HEK293 (cell line): ENCODE measurements around the gene ZNF335.

ENCODE experiments used
- CTCF ChIA-PET: fragments of 350-600 bp; formaldehyde crosslinking; extraction: SDS; loops from one replicate; lab custom pipeline; 2021; ENCODE audit warnings: antibody characterized with exemption; lab: Yijun Ruan, JAX
- POLR2A ChIA-PET: fragments of 300-600 bp; formaldehyde crosslinking; extraction: SDS; loops from one replicate; lab custom pipeline; 2020; ENCODE audit warnings: antibody characterized with exemption, inconsistent platforms; lab: Yijun Ruan, JAX
- H3K27ac ChIP-seq: fragments of 200-500 bp; sonication (Bioruptor generic); 2 replicates; pipeline ENCODE4 v1.5.1; 2014; ENCODE audit warnings: low read depth, low read length, control low read depth, inconsistent platforms; ENCODE audit errors: extremely low read depth
- H3K36me3 ChIP-seq, 2 experiments: fragments of 200-500 bp in 1 of 2; sonication (Bioruptor generic) in 1 of 2; 1 replicate in 1 of 2; 2 replicates in 1 of 2; pipeline ENCODE4 v1.5.1; 2014 to 2017; ENCODE audit warnings: inconsistent platforms in 2 of 2, low read length in 2 of 2; ENCODE audit not compliant: control insufficient read depth in 2 of 2, insufficient read depth in 1 of 2
- H3K4me1 ChIP-seq: fragments of 200-500 bp; sonication (Bioruptor generic); 2 replicates; pipeline ENCODE4 v1.5.1; 2014; ENCODE audit warnings: mild to moderate bottlenecking, low read length, inconsistent platforms; ENCODE audit not compliant: control insufficient read depth, insufficient read depth
- H3K4me3 ChIP-seq: 2 replicates; pipeline ENCODE4 v1.5.1; 2011; ENCODE audit warnings: low read depth, mild to moderate bottlenecking, control low read depth, low read length, moderate library complexity
- H3K9me3 ChIP-seq: fragments of 200-500 bp; sonication (Bioruptor generic); 2 replicates; pipeline ENCODE4 v1.5.1; 2014; ENCODE audit warnings: low read depth, low read length, inconsistent platforms; ENCODE audit not compliant: control insufficient read depth, insufficient read depth
- GLI2 ChIP-seq: fragments of 450-650 bp; formaldehyde crosslinking; IDR thresholded peaks from 2 replicates; pipeline ENCODE4; 2017; ENCODE audit warnings: missing biosample characterization, missing genetic modification characterization, low read depth, borderline replicate concordance
- KLF1 ChIP-seq: fragments of 450-650 bp; formaldehyde crosslinking; IDR thresholded peaks from 2 replicates; pipeline ENCODE4 v1.5.1; 2016; ENCODE audit warnings: missing biosample characterization, missing genetic modification characterization
- KLF17 ChIP-seq: fragments of 450-650 bp; formaldehyde crosslinking; IDR thresholded peaks from 2 replicates; pipeline ENCODE4 v1.5.1; 2016; ENCODE audit warnings: missing biosample characterization, missing genetic modification characterization
- KLF9 ChIP-seq: fragments of 450-650 bp; formaldehyde crosslinking; IDR thresholded peaks from 2 replicates; pipeline ENCODE4 v1.5.1; 2016; ENCODE audit warnings: missing biosample characterization, missing genetic modification characterization, low read depth
- OSR2 ChIP-seq: fragments of 450-650 bp; formaldehyde crosslinking; IDR thresholded peaks from 2 replicates; pipeline ENCODE4 v1.5.1; 2016; ENCODE audit warnings: missing biosample characterization, missing genetic modification characterization
- PRDM4 ChIP-seq: fragments of 450-650 bp; formaldehyde crosslinking; IDR thresholded peaks from 2 replicates; pipeline ENCODE4 v1.5.1; 2017; ENCODE audit warnings: missing biosample characterization, missing genetic modification characterization
- SALL2 ChIP-seq: fragments of 450-650 bp; formaldehyde crosslinking; IDR thresholded peaks from 2 replicates; pipeline ENCODE4 v1.5.0; 2017; ENCODE audit warnings: missing biosample characterization, mild to moderate bottlenecking, missing genetic modification characterization, borderline replicate concordance
- SETDB1 ChIP-seq: IDR thresholded peaks from one replicate; pipeline ENCODE4 v1.6.1; 2017; ENCODE audit warnings: mild to moderate bottlenecking, low read length, moderate library complexity, mixed read lengths; ENCODE audit not compliant: insufficient read length
- ZBTB48 ChIP-seq: fragments of 450-650 bp; formaldehyde crosslinking; IDR thresholded peaks from 2 replicates; pipeline ENCODE4 v1.5.1; 2016; ENCODE audit warnings: missing biosample characterization, missing genetic modification characterization
- ZFP37 ChIP-seq: fragments of 450-650 bp; formaldehyde crosslinking; IDR thresholded peaks from 2 replicates; pipeline ENCODE4 v1.5.1; 2016; ENCODE audit warnings: missing biosample characterization, missing genetic modification characterization
- ZNF121 ChIP-seq: fragments of 450-650 bp; formaldehyde crosslinking; IDR thresholded peaks from 2 replicates; pipeline ENCODE4 v1.5.1; 2016; ENCODE audit warnings: missing biosample characterization, missing genetic modification characterization
- ZNF174 ChIP-seq: fragments of 450-650 bp; formaldehyde crosslinking; IDR thresholded peaks from 2 replicates; pipeline ENCODE4 v1.5.0; 2017; ENCODE audit warnings: missing biosample characterization, mild to moderate bottlenecking, missing genetic modification characterization
- ZNF335 ChIP-seq: fragments of 450-650 bp; formaldehyde crosslinking; conservative IDR thresholded peaks from 2 replicates; pipeline ENCODE4 v1.5.1; 2016; ENCODE audit warnings: missing biosample characterization, missing genetic modification characterization
- ZNF341 ChIP-seq: fragments of 450-650 bp; formaldehyde crosslinking; IDR thresholded peaks from 2 replicates; pipeline ENCODE4; 2016; ENCODE audit warnings: low read depth, missing biosample characterization, missing genetic modification characterization
- ZNF350 ChIP-seq: fragments of 450-650 bp; formaldehyde crosslinking; IDR thresholded peaks from 2 replicates; pipeline ENCODE4 v1.5.0; 2017; ENCODE audit warnings: missing biosample characterization, mild to moderate bottlenecking, missing genetic modification characterization
- ZNF362 ChIP-seq: fragments of 450-650 bp; formaldehyde crosslinking; IDR thresholded peaks from 2 replicates; pipeline ENCODE4 v1.5.1; 2016; ENCODE audit warnings: missing biosample characterization, missing genetic modification characterization
- ZNF639 ChIP-seq: fragments of 450-650 bp; formaldehyde crosslinking; IDR thresholded peaks from 2 replicates; pipeline ENCODE4 v1.5.1; 2016; ENCODE audit warnings: missing biosample characterization, missing genetic modification characterization
- ZSCAN18 ChIP-seq: fragments of 450-650 bp; formaldehyde crosslinking; IDR thresholded peaks from 2 replicates; pipeline ENCODE4 v1.5.1; 2016; ENCODE audit warnings: missing biosample characterization, missing genetic modification characterization
- ZSCAN23 ChIP-seq: fragments of 450-650 bp; formaldehyde crosslinking; IDR thresholded peaks from 2 replicates; pipeline ENCODE4 v1.5.1; 2016; ENCODE audit warnings: missing biosample characterization, missing genetic modification characterization

ZNF335 gene

GRCh38 chr20:45975686-45976085 lies 3.7 kb upstream of the ZNF335 start (continued):
- TF ChIP-seq ZNF362 (tag by site-specific recombination) (no peak), ZFP37 (tag by site-specific recombination) (no peak), SALL2 (tag by site-specific recombination) (no peak)

GRCh38 chr20:45974896-45975565 lies 3.0 kb upstream of the ZNF335 start:
- TF ChIP-seq ZNF335 (tag by site-specific recombination) (0 out of 2 replicates have a peak, but pooled peaks have one; percentile 13), OSR2 (tag by site-specific recombination) (no peak)
- Histone ChIP-seq H3K4me1 (no peaks in the 10 kb centered on the region), H3K36me3 (peaks cover 0 to 8% of the 10 kb centered on the region in 2 experiments; a peak in 1 of 3 replicates), H3K4me3 (no peak overlapping the region), H3K27ac (no peak overlapping the region), H3K9me3 (no peaks in the 10 kb centered on the region)
- POLR2A ChIA-PET, result no interaction called here
- CTCF ChIA-PET, result interaction anchor here (0.7 to 4.3 kb wide), 5 partner anchors 12 to 117 kb away, joined by 4 to 37 read pairs (median 5); no protein-coding TSS in a partner anchor

- ChIA-PET POLR2A (interaction anchor here (0.5 to 1.8 kb wide), 5 partner anchors 30 to 64 kb away, joined by 3 to 5 read pairs (median 3); no protein-coding TSS in a partner anchor), CTCF (interaction anchor here (0.6 to 3.3 kb wide), 7 partner anchors 9 to 156 kb away, joined by 3 to 15 read pairs (median 4); no protein-coding TSS in a partner anchor)
- H3K27ac ChIP-seq, result peak overlapping the region; percentile 92; the same call in 1 of the 2 replicates
- H3K36me3 ChIP-seq, result peaks cover 0 to 32% of the 10 kb centered on the region in 2 experiments; a peak in 2 of 3 replicates
- no peaks in the 10 kb centered on the region for H3K9me3 ChIP-seq
- H3K4me3 ChIP-seq, result peak overlapping the region; percentile 43
- no peaks in the 10 kb centered on the region for H3K4me1 ChIP-seq
- TF ChIP-seq SETDB1 (no peak), ZNF341 (tag by site-specific recombination) (peak; percentile 81), ZNF121 (tag by site-specific recombination) (0 out of 2 replicates have a peak, but pooled peaks have one; percentile 17), PRDM4 (tag by site-specific recombination) (0 out of 2 replicates have a peak, but pooled peaks have one; percentile 5), ZNF350 (tag by site-specific recombination) (no peak)
These were observed 639 bp upstream of the ZNF335 start for GRCh38 chr20:45972500-45973183.

- Histone ChIP-seq H3K4me1 (no peaks in the 10 kb centered on the region), H3K9me3 (no peaks in the 10 kb centered on the region), H3K27ac (peak overlapping the region; percentile 92), H3K4me3 (peak overlapping the region; percentile 90), H3K36me3 (peaks cover 0 to 42% of the 10 kb centered on the region in 2 experiments; a peak in 2 of 3 replicates)
- CTCF ChIA-PET, result interaction anchor here (0.5 to 3.5 kb wide), 10 partner anchors 11 to 1154 kb away, joined by 3 to 26 read pairs (median 12); partner anchors contain the start of gene PCIF1
- POLR2A ChIA-PET, result interaction anchor here (1.4 to 1.9 kb wide), 4 partner anchors 10 to 138 kb away, joined by 3 to 7 read pairs (median 4); partner anchors contain the start of genes PCIF1 and SNX21
- TF ChIP-seq ZSCAN23 (tag by site-specific recombination) (peak; percentile 53; the same call in 1 of the 2 replicates), ZBTB48 (0 out of 2 replicates have a peak, but pooled peaks have one; percentile 16), KLF9 (tag by site-specific recombination) (peak; percentile 28; the same call in 1 of the 2 replicates), ZSCAN18 (0 out of 2 replicates have a peak, but pooled peaks have one; percentile 43), ZNF174 (peak; percentile 88; the same call in 1 of the 2 replicates), ZNF639 (tag by site-specific recombination) (peak; percentile 66), GLI2 (tag by site-specific recombination) (0 out of 2 replicates have a peak, but pooled peaks have one; percentile 24), KLF1 (tag by site-specific recombination) (peak; percentile 18; the same call in 1 of the 2 replicates), KLF17 (tag by site-specific recombination) (no peak)
These were observed 653 bp downstream of the ZNF335 start for GRCh38 chr20:45971425-45971674.
